Thyroid gland (tissue), 4 donors: ENCODE results near the gene ACSS1. TPM values are rescaled to one million over a fixed set of nuclear protein-coding genes. Genes with fewer than 3 reads are reported as not detected.

Experiments
- DNase-seq, 2 donors: peaks; one replicate each; pipeline ENCODE4 v3.0.0-alpha.2; 2019
- H3K27ac ChIP-seq, 3 donors: fragments of 200-600 bp; sonication (generic); 1 replicate in 2 of 3; 2 replicates in 1 of 3; pipeline ENCODE4 v1.5.1; 2016 to 2019; ENCODE audit warnings: mild to moderate bottlenecking in 1 of 3, moderate library complexity in 1 of 3
- H3K27me3 ChIP-seq: fragments of 200-600 bp; sonication (generic); one replicate; pipeline ENCODE4 v1.5.1; 2019
- H3K36me3 ChIP-seq, 2 donors: fragments of 200-600 bp; sonication (generic); one replicate each; pipeline ENCODE4 v1.5.1; 2016 to 2019
- H3K4me1 ChIP-seq, 2 donors: fragments of 200-600 bp; sonication (generic); one replicate each; pipeline ENCODE4 v1.5.1; 2017 to 2019
- H3K4me3 ChIP-seq, 3 donors: fragments of 200-600 bp; sonication (generic); replicated peaks in 1 of 3; 1 replicate in 2 of 3; 2 replicates in 1 of 3; pipeline ENCODE4 v1.5.1; 2016; ENCODE audit warnings: mild to moderate bottlenecking in 1 of 3
- H3K9me3 ChIP-seq: fragments of 200-600 bp; sonication (generic); one replicate; pipeline ENCODE4 v1.5.1; 2017
- CTCF ChIP-seq, 6 experiments: fragments of 200-600 bp in 3 of 6; fragments of 450-650 bp in 3 of 6; sonication (generic) in 3 of 6; IDR thresholded peaks; one replicate each; pipeline ENCODE4 v1.5.1; 2016 to 2019; ENCODE audit warnings: antibody characterized with exemption in 6 of 6, mild to moderate bottlenecking in 2 of 6, inconsistent platforms in 1 of 6, moderate library complexity in 1 of 6
- POLR2A ChIP-seq, 2 donors: fragments of 450-650 bp; IDR thresholded peaks; one replicate each; pipeline ENCODE4 v1.6.1; 2017; ENCODE audit warnings: antibody characterized with exemption in 2 of 2, mild to moderate bottlenecking in 2 of 2, moderate library complexity in 1 of 2
- WGBS, 2 donors: methylation state at CpG; one replicate each; pipeline ENCODE4 v1.1.5; 2017; 5-methylcytosine and 5-hydroxymethylcytosine counted together
- intact Hi-C: fragments of 100-400 bp; cut with DNase I; formaldehyde crosslinking; loops from one replicate; pipeline ENCODE4 v1.15.1; 2023
- total RNA-seq, 4 donors: library from RNA; depleted of rRNA; stranded (reverse); fragments of >200 nt; gene quantifications; one replicate each; pipeline ENCODE4 v1.2.3, GENCODE V29; 2016

The ACSS1 gene
- total RNA-seq, 4 donors from 2014 or later, result 45.8 to 57.4 (median 52.1) TPM

GRCh38 chr20:25067102-25067987, 9.4 kb upstream of the ACSS1 start:
- TF ChIP-seq CTCF (IDR thresholded peaks at IDR 0.05), result no peak
- TF ChIP-seq POLR2A (IDR thresholded peaks at IDR 0.05), result no peak
- H3K4me1 ChIP-seq, result peaks cover 0 to 15% of the 10 kb centered on the region in 2 donors
- no peak overlapping the region for H3K27ac ChIP-seq
- no peak for DNase-seq
- H3K36me3 ChIP-seq, result no peaks in the 10 kb centered on the region
- no peak overlapping the region for H3K4me3 ChIP-seq
- intact Hi-C loops, result no loop called here
- no peaks in the 10 kb centered on the region for H3K9me3 ChIP-seq
- no peaks in the 10 kb centered on the region for H3K27me3 ChIP-seq
- 91 to 94% methylated on average over 18 of the region's 18 CpGs for WGBS, 2 donors

- intact Hi-C loops, result no loop called here
- Histone ChIP-seq H3K4me3 (no peak overlapping the region), H3K27me3 (no peaks in the 10 kb centered on the region), H3K27ac (peak overlapping the region in 1 of 3 donors; percentile 51), H3K36me3 (no peaks in the 10 kb centered on the region), H3K4me1 (peaks cover 0 to 15% of the 10 kb centered on the region in 2 donors), H3K9me3 (no peaks in the 10 kb centered on the region)
- peak; percentile 68 to 70 for DNase-seq
- TF ChIP-seq POLR2A (IDR thresholded peaks at IDR 0.05) (no peak), CTCF (IDR thresholded peaks at IDR 0.05) (no peak)
- 17% methylated on average over 6 of the region's 6 CpGs for WGBS, 2 donors
Observed at GRCh38 chr20:25066386-25066785, 8.4 kb upstream of the ACSS1 start.

- Histone ChIP-seq H3K9me3 (no peaks in the 10 kb centered on the region), H3K27ac (peak overlapping the region in 2 of 3 donors; percentile 42 to 51), H3K4me3 (no peak overlapping the region), H3K27me3 (no peaks in the 10 kb centered on the region), H3K36me3 (no peaks in the 10 kb centered on the region), H3K4me1 (peaks cover 0 to 15% of the 10 kb centered on the region in 2 donors)
- TF ChIP-seq CTCF (IDR thresholded peaks at IDR 0.05), result peak in 5 of 6 experiments; percentile 51 to 94 (median 86)
- no peak for TF ChIP-seq POLR2A (IDR thresholded peaks at IDR 0.05)
- intact Hi-C loops, result loop anchor here (2.0 kb wide), 1 partner anchor 69 kb away; no protein-coding TSS in a partner anchor
- WGBS, 2 donors, result 39 to 40% methylated on average over 9 of the region's 9 CpGs
- DNase-seq, result peak; percentile 75
Observed at GRCh38 chr20:25065625-25066338, 7.8 kb upstream of the ACSS1 start.

- Histone ChIP-seq H3K4me1 (peaks cover 0 to 15% of the 10 kb centered on the region in 2 donors), H3K9me3 (no peaks in the 10 kb centered on the region), H3K36me3 (no peaks in the 10 kb centered on the region), H3K27ac (peak overlapping the region; percentile 35 to 42 (median 39)), H3K4me3 (no peak overlapping the region), H3K27me3 (no peaks in the 10 kb centered on the region)
- intact Hi-C loops, result loop anchor here (2.0 kb wide), 1 partner anchor 68 kb away; no protein-coding TSS in a partner anchor
- WGBS, 2 donors, result 56 to 57% methylated on average over 9 of the region's 9 CpGs
- TF ChIP-seq CTCF (IDR thresholded peaks at IDR 0.05) (no peak), POLR2A (IDR thresholded peaks at IDR 0.05) (no peak)
- DNase-seq, result no peak
Observed at GRCh38 chr20:25065072-25065624, 7.2 kb upstream of the ACSS1 start.
